Tibial artery (tissue), 4 donors: Measurements from ENCODE around the gene WNK3.

ENCODE experiments used
- DNase-seq, 2 donors: peaks; one replicate each; pipeline ENCODE4 v3.0.0-alpha.2; 2019
- H3K27ac ChIP-seq, 2 donors: fragments of 200-600 bp; sonication (generic) in 1 of 2; 1 replicate in 1 of 2; 2 replicates in 1 of 2; pipeline ENCODE4 v1.5.1; 2018 to 2019; ENCODE audit warnings: mild to moderate bottlenecking in 1 of 2
- H3K27me3 ChIP-seq, 2 donors: fragments of 200-600 bp; sonication (generic) in 1 of 2; one replicate each; pipeline versions ENCODE4 v1.5.1 to v1.6.0; 2016 to 2019
- H3K36me3 ChIP-seq, 3 donors: fragments of 200-600 bp; sonication (generic) in 2 of 3; one replicate each; pipeline ENCODE4 v1.5.1; 2016 to 2019; ENCODE audit warnings: mild to moderate bottlenecking in 2 of 3
- H3K4me1 ChIP-seq, 4 donors: fragments of 200-600 bp; sonication (generic) in 2 of 4; 1 replicate in 3 of 4; 2 replicates in 1 of 4; pipeline ENCODE4 v1.5.1; 2016 to 2019
- H3K4me3 ChIP-seq, 2 donors: fragments of 200-600 bp; sonication (generic) in 1 of 2; 1 replicate in 1 of 2; 2 replicates in 1 of 2; pipeline ENCODE4 v1.5.1; 2018 to 2019; ENCODE audit warnings: mild to moderate bottlenecking in 2 of 2
- H3K9me3 ChIP-seq, 3 donors: fragments of 200-600 bp; sonication (generic) in 1 of 3; one replicate each; pipeline ENCODE4 v1.5.1; 2016 to 2019
- CTCF ChIP-seq, 2 experiments: fragments of 200-600 bp in 1 of 2; fragments of 450-650 bp in 1 of 2; IDR thresholded peaks; one replicate each; pipeline ENCODE4 v1.5.1; 2017 to 2019; ENCODE audit warnings: antibody characterized with exemption in 2 of 2, mild to moderate bottlenecking in 1 of 2, moderate library complexity in 1 of 2
- intact Hi-C: fragments of 100-400 bp; cut with DNase I; formaldehyde crosslinking; loops from one replicate; pipeline ENCODE4 v1.15.0; 2023; ENCODE audit warnings: low total_unique reads

WNK3 gene

GRCh38 chrX:54301516-54301915 lies 56.3 kb downstream of the WNK3 start:
- DNase-seq, result no peak
- Histone ChIP-seq H3K4me1 (no peaks in the 10 kb centered on the region), H3K27me3 (no peaks in the 10 kb centered on the region), H3K27ac (no peak overlapping the region), H3K36me3 (no peaks in the 10 kb centered on the region), H3K4me3 (no peak overlapping the region), H3K9me3 (no peaks in the 10 kb centered on the region)
- intact Hi-C loops, result no loop called here
- TF ChIP-seq CTCF (IDR thresholded peaks at IDR 0.05), result no peak

- no peaks in the 10 kb centered on the region for H3K4me1 ChIP-seq
- H3K27me3 ChIP-seq, result no peaks in the 10 kb centered on the region
- H3K27ac ChIP-seq, result no peak overlapping the region
- no peak for DNase-seq
- TF ChIP-seq CTCF (IDR thresholded peaks at IDR 0.05), result no peak
- intact Hi-C loops, result no loop called here
- H3K36me3 ChIP-seq, result no peaks in the 10 kb centered on the region
- H3K9me3 ChIP-seq, result no peaks in the 10 kb centered on the region
- H3K4me3 ChIP-seq, result no peak overlapping the region
These were observed 63.5 kb downstream of the WNK3 start for GRCh38 chrX:54294306-54294705.

GRCh38 chrX:54292755-54293154 lies 65.1 kb downstream of the WNK3 start:
- TF ChIP-seq CTCF (IDR thresholded peaks at IDR 0.05), result no peak
- H3K4me1 ChIP-seq, result no peaks in the 10 kb centered on the region
- H3K4me3 ChIP-seq, result no peak overlapping the region
- H3K9me3 ChIP-seq, result no peaks in the 10 kb centered on the region
- DNase-seq, result no peak
- no peaks in the 10 kb centered on the region for H3K27me3 ChIP-seq
- intact Hi-C loops, result no loop called here
- no peak overlapping the region for H3K27ac ChIP-seq
- H3K36me3 ChIP-seq, result no peaks in the 10 kb centered on the region

- Histone ChIP-seq H3K27ac (no peak overlapping the region), H3K4me1 (no peaks in the 10 kb centered on the region), H3K9me3 (no peaks in the 10 kb centered on the region), H3K36me3 (no peaks in the 10 kb centered on the region), H3K27me3 (no peaks in the 10 kb centered on the region), H3K4me3 (no peak overlapping the region)
- intact Hi-C loops, result no loop called here
- TF ChIP-seq CTCF (IDR thresholded peaks at IDR 0.05), result no peak
- no peak for DNase-seq
These were observed 66.1 kb downstream of the WNK3 start for GRCh38 chrX:54291758-54292157.

- intact Hi-C loops, result no loop called here
- no peaks in the 10 kb centered on the region for H3K27me3 ChIP-seq
- no peak for TF ChIP-seq CTCF (IDR thresholded peaks at IDR 0.05)
- H3K9me3 ChIP-seq, result no peaks in the 10 kb centered on the region
- no peaks in the 10 kb centered on the region for H3K36me3 ChIP-seq
- no peaks in the 10 kb centered on the region for H3K4me1 ChIP-seq
- no peak for DNase-seq
- H3K27ac ChIP-seq, result no peak overlapping the region
- H3K4me3 ChIP-seq, result no peak overlapping the region
These were observed 68.9 kb downstream of the WNK3 start for GRCh38 chrX:54288968-54289367.

GRCh38 chrX:54288277-54288676 lies 69.6 kb downstream of the WNK3 start:
- Histone ChIP-seq H3K9me3 (no peaks in the 10 kb centered on the region), H3K27ac (no peak overlapping the region), H3K4me3 (no peak overlapping the region), H3K36me3 (no peaks in the 10 kb centered on the region), H3K4me1 (no peaks in the 10 kb centered on the region), H3K27me3 (no peaks in the 10 kb centered on the region)
- no peak for TF ChIP-seq CTCF (IDR thresholded peaks at IDR 0.05)
- no peak for DNase-seq
- intact Hi-C loops, result no loop called here
